IPS-18c (cell line): Measurements from ENCODE around the gene GINS2.
A peak's percentile ranks its signal among the peaks of the same experiment; 100 is the strongest.

ENCODE experiments used
- H3K4me3 ChIP-seq: 2 replicates; pipeline ENCODE4 v1.7.0; 2013; ENCODE audit warnings: low read depth, mild to moderate bottlenecking, low read length, moderate library complexity; ENCODE audit not compliant: insufficient read depth
- H3K9me3 ChIP-seq: one replicate; pipeline ENCODE4 v1.6.1; 2013; ENCODE audit warnings: mild to moderate bottlenecking, low read length, moderate library complexity; ENCODE audit not compliant: control insufficient read depth, insufficient read depth

Gene GINS2

GRCh38 chr16:85699628-85700027 is 10.9 kb upstream of the GINS2 start:
- H3K4me3 ChIP-seq, result no peak overlapping the region
- peaks cover 2% of the 10 kb centered on the region for H3K9me3 ChIP-seq

- H3K4me3 ChIP-seq, result no peak overlapping the region
- H3K9me3 ChIP-seq, result peaks cover 3% of the 10 kb centered on the region
Observed at GRCh38 chr16:85698935-85699558, 10.3 kb upstream of the GINS2 start.

- no peak overlapping the region for H3K4me3 ChIP-seq
Observed at GRCh38 chr16:85698459-85698891, 9.7 kb upstream of the GINS2 start.

GRCh38 chr16:85697431-85697830 is 8.7 kb upstream of the GINS2 start:
- peaks cover 3% of the 10 kb centered on the region for H3K9me3 ChIP-seq
- H3K4me3 ChIP-seq, result no peak overlapping the region

More at GRCh38 chr16:85698459-85698891, 9.7 kb upstream of the GINS2 start:
- H3K9me3 ChIP-seq, result peaks cover 3% of the 10 kb centered on the region

GRCh38 chr16:85696781-85697180 is 8.0 kb upstream of the GINS2 start:
- Histone ChIP-seq H3K9me3 (peaks cover 3% of the 10 kb centered on the region), H3K4me3 (no peak overlapping the region)

GRCh38 chr16:85695196-85696128 is 6.7 kb upstream of the GINS2 start:
- no peak overlapping the region for H3K4me3 ChIP-seq
- H3K9me3 ChIP-seq, result peaks cover 3% of the 10 kb centered on the region

- Histone ChIP-seq H3K9me3 (peaks cover 3% of the 10 kb centered on the region), H3K4me3 (no peak overlapping the region)
Observed at GRCh38 chr16:85690469-85691064, 1.8 kb upstream of the GINS2 start.

- H3K9me3 ChIP-seq, result peaks cover 3% of the 10 kb centered on the region
- H3K4me3 ChIP-seq, result no peak overlapping the region
Observed at GRCh38 chr16:85689950-85690320, 1.2 kb upstream of the GINS2 start.

- H3K4me3 ChIP-seq, result peak overlapping the region; percentile 21; the same call in 1 of the 2 replicates
- H3K9me3 ChIP-seq, result no peaks in the 10 kb centered on the region
Observed at GRCh38 chr16:85689285-85689949, 663 bp upstream of the GINS2 start.

- no peaks in the 10 kb centered on the region for H3K9me3 ChIP-seq
- peak overlapping the region; percentile 83 for H3K4me3 ChIP-seq
Observed at GRCh38 chr16:85687651-85688471, 893 bp downstream of the GINS2 start.

- Histone ChIP-seq H3K9me3 (no peaks in the 10 kb centered on the region), H3K4me3 (no peak overlapping the region)
Observed at GRCh38 chr16:85686912-85687591, 1.7 kb downstream of the GINS2 start.

- no peak overlapping the region for H3K4me3 ChIP-seq
Observed at GRCh38 chr16:85685251-85685650, 3.5 kb downstream of the GINS2 start.

GRCh38 chr16:85683363-85683762 is 5.4 kb downstream of the GINS2 start:
- Histone ChIP-seq H3K4me3 (no peak overlapping the region), H3K9me3 (no peaks in the 10 kb centered on the region)

More at GRCh38 chr16:85685251-85685650, 3.5 kb downstream of the GINS2 start:
- no peaks in the 10 kb centered on the region for H3K9me3 ChIP-seq

GRCh38 chr16:85682516-85682915 is 6.2 kb downstream of the GINS2 start:
- Histone ChIP-seq H3K9me3 (no peaks in the 10 kb centered on the region), H3K4me3 (no peak overlapping the region)

GRCh38 chr16:85681255-85681654 is 7.5 kb downstream of the GINS2 start:
- H3K9me3 ChIP-seq, result no peaks in the 10 kb centered on the region
- H3K4me3 ChIP-seq, result no peak overlapping the region

GRCh38 chr16:85680352-85680944 is 8.3 kb downstream of the GINS2 start:
- no peak overlapping the region for H3K4me3 ChIP-seq
- H3K9me3 ChIP-seq, result no peaks in the 10 kb centered on the region
